Activated B cell treated with CpG ODN at 0.5 μM for 24 hours (primary cell): ENCODE data around the gene GRIN1. TPM values are rescaled to one million over a fixed set of nuclear protein-coding genes. Genes with fewer than 3 reads are reported as not detected.
"Not testable (repeated sequence)": the region's sequence is repeated elsewhere in the genome, so short reads cannot be mapped to it uniquely, and the experiment has no call there.

Experiments used
- ATAC-seq: fragments of 200-7000 bp; cut with Tn5 transposase; one replicate; pipeline ENCODE4 v1.10.0; 2021; ENCODE audit warnings: low read depth, mild to moderate bottlenecking, moderate library complexity
- CTCF ChIA-PET: fragments of 350-600 bp; sonication (Branson Sonifier 250); formaldehyde crosslinking; loops from one replicate; lab custom pipeline; 2021; ENCODE audit warnings: antibody characterized with exemption; lab: Charles Lee
- POLR2A ChIA-PET: fragments of 350-600 bp; sonication (Branson Sonifier 250); formaldehyde crosslinking; loops from one replicate; lab custom pipeline; 2021; ENCODE audit warnings: antibody characterized with exemption; lab: Charles Lee
- DNase-seq: peaks from one replicate; pipeline ENCODE4 v3.0.0; 2022
- H3K27ac Mint-ChIP-seq: one replicate; pipeline ENCODE4 v1.8.0; 2020; ENCODE audit warnings: mixed read lengths
- H3K27me3 Mint-ChIP-seq: one replicate; pipeline ENCODE4 v1.8.0; 2021; ENCODE audit warnings: mixed read lengths
- H3K36me3 Mint-ChIP-seq: one replicate; pipeline ENCODE4 v1.8.0; 2021; ENCODE audit warnings: low read depth, mixed read lengths
- H3K4me1 Mint-ChIP-seq: one replicate; pipeline ENCODE4 v1.8.0; 2021; ENCODE audit warnings: mixed read lengths
- H3K4me3 Mint-ChIP-seq: one replicate; pipeline ENCODE4 v1.8.0; 2020; ENCODE audit warnings: mild to moderate bottlenecking, mixed read lengths
- H3K9me3 Mint-ChIP-seq: one replicate; pipeline ENCODE4 v1.8.0; 2020; ENCODE audit warnings: mixed read lengths
- CTCF ChIP-seq: fragments of 200-600 bp; IDR thresholded peaks from one replicate; pipeline ENCODE4 v1.8.0; 2022; ENCODE audit warnings: antibody characterized with exemption, mild to moderate bottlenecking
- intact Hi-C: fragments of 100-400 bp; cut with micrococcal nuclease; formaldehyde crosslinking; loops from one replicate; pipeline ENCODE4 v1.15.1; 2024
- total RNA-seq: library from RNA; stranded (reverse); gene quantifications from 2 replicates; pipeline ENCODE4 v1.2.3, GENCODE V29; 2022

The GRIN1 gene
- total RNA-seq, 1 donor from 2014 or later = 0.22 TPM

GRCh38 chr9:137134191-137134590 lies 4.8 kb upstream of the GRIN1 start:
- intact Hi-C loops = no loop called here
- peaks cover 27% of the 10 kb centered on the region for H3K27me3 Mint-ChIP-seq
- no peaks in the 10 kb centered on the region for H3K36me3 Mint-ChIP-seq
- ChIA-PET CTCF (no interaction called here), POLR2A (interaction anchor here (0.6 kb wide), 2 partner anchors 17 to 71 kb away, joined by 3 to 9 read pairs; partner anchors contain the start of genes NDOR1 and TMEM203)
- ATAC-seq (no peak), DNase-seq (no peak)
- no peak overlapping the region for H3K4me3 Mint-ChIP-seq
- H3K9me3 Mint-ChIP-seq = no peaks in the 10 kb centered on the region
- no peak for TF ChIP-seq CTCF
- H3K4me1 Mint-ChIP-seq = peaks cover 7% of the 10 kb centered on the region
- H3K27ac Mint-ChIP-seq = no peak overlapping the region

- ATAC-seq, DNase-seq, H3K9me3 Mint-ChIP-seq, H3K36me3 Mint-ChIP-seq, H3K4me3 Mint-ChIP-seq, intact Hi-C loops, H3K27ac Mint-ChIP-seq, H3K4me1 Mint-ChIP-seq: not testable (repeated sequence)
- H3K27me3 Mint-ChIP-seq = peaks cover 32% of the 10 kb centered on the region
- ChIA-PET POLR2A (interaction anchor here (0.7 to 0.8 kb wide), 2 partner anchors 74 to 177 kb away, joined by 4 to 15 read pairs; no protein-coding TSS in a partner anchor), CTCF (interaction anchor here (0.7 kb wide), 1 partner anchor 14 kb away, joined by 3 read pairs; no protein-coding TSS in a partner anchor)
These were observed 3.8 kb upstream of the GRIN1 start for GRCh38 chr9:137135154-137135553.

- H3K9me3 Mint-ChIP-seq = no peaks in the 10 kb centered on the region
- H3K4me3 Mint-ChIP-seq = no peak overlapping the region
- no peaks in the 10 kb centered on the region for H3K36me3 Mint-ChIP-seq
- H3K27ac Mint-ChIP-seq = no peak overlapping the region
- H3K27me3 Mint-ChIP-seq = peaks cover 40% of the 10 kb centered on the region
- ChIA-PET CTCF (interaction anchor here (1.1 kb wide), 1 partner anchor 14 kb away, joined by 3 read pairs; no protein-coding TSS in a partner anchor), POLR2A (interaction anchor here (1.0 to 2.1 kb wide), 2 partner anchors 9 to 12 kb away, joined by 3 to 7 read pairs; no protein-coding TSS in a partner anchor)
- DNase-seq (no peak), ATAC-seq (no peak)
- peaks cover 3% of the 10 kb centered on the region for H3K4me1 Mint-ChIP-seq
- TF ChIP-seq CTCF = no peak
- intact Hi-C loops = no loop called here
These were observed 2.6 kb upstream of the GRIN1 start for GRCh38 chr9:137136261-137136880.

- Mint-ChIP-seq H3K27ac (no peak overlapping the region), H3K27me3 (peaks cover 43% of the 10 kb centered on the region), H3K9me3 (no peaks in the 10 kb centered on the region), H3K36me3 (no peaks in the 10 kb centered on the region), H3K4me3 (no peak overlapping the region), H3K4me1 (peaks cover 3% of the 10 kb centered on the region)
- no peak for TF ChIP-seq CTCF
- ChIA-PET POLR2A (interaction anchor here (1.0 to 2.1 kb wide), 2 partner anchors 10 to 11 kb away, joined by 3 to 7 read pairs; no protein-coding TSS in a partner anchor), CTCF (interaction anchor here (1.1 kb wide), 1 partner anchor 13 kb away, joined by 3 read pairs; no protein-coding TSS in a partner anchor)
- no peak for ATAC-seq
- no peak for DNase-seq
- intact Hi-C loops = no loop called here
These were observed 1.9 kb upstream of the GRIN1 start for GRCh38 chr9:137136881-137137607.

GRCh38 chr9:137138058-137138721 lies 764 bp upstream of the GRIN1 start:
- TF ChIP-seq CTCF = no peak
- Mint-ChIP-seq H3K27ac (no peak overlapping the region), H3K4me3 (no peak overlapping the region), H3K4me1 (peaks cover 3% of the 10 kb centered on the region), H3K36me3 (no peaks in the 10 kb centered on the region), H3K27me3 (peaks cover 50% of the 10 kb centered on the region), H3K9me3 (no peaks in the 10 kb centered on the region)
- ChIA-PET CTCF (interaction anchor here (1.0 kb wide), 1 partner anchor 91 kb away, joined by 3 read pairs; no protein-coding TSS in a partner anchor), POLR2A (interaction anchor here (0.6 to 1.5 kb wide), 4 partner anchors 8 to 102 kb away, joined by 3 to 13 read pairs (median 4); no protein-coding TSS in a partner anchor)
- intact Hi-C loops = no loop called here
- no peak for DNase-seq
- no peak for ATAC-seq
